ENCODE results near the gene BDH1.
"Not testable (repeated sequence)": the region's sequence is repeated elsewhere in the genome, so short reads cannot be mapped to it uniquely, and the experiment has no call there.

BDH1 gene

GRCh38 chr3:197595470-197596185, 39.9 kb upstream of the BDH1 start:
- peaks cover 40% of the 10 kb centered on the region for H3K4me1 ChIP-seq
- no peak overlapping the region for H3K4me3 ChIP-seq

GRCh38 chr3:197593046-197593380, 37.2 kb upstream of the BDH1 start:
- no peak overlapping the region for H3K9ac ChIP-seq
- H3K4me2 ChIP-seq = peak overlapping the region; percentile 71; the same call in 1 of the 2 replicates
- H4K20me1 ChIP-seq = no peaks in the 10 kb centered on the region
- H3K9me3 ChIP-seq = no peaks in the 10 kb centered on the region
- peaks cover 18% of the 10 kb centered on the region for H3K4me1 ChIP-seq
- H3K27me3 ChIP-seq = no peaks in the 10 kb centered on the region
- no peaks in the 10 kb centered on the region for H3K36me3 ChIP-seq
- H3K27ac ChIP-seq = no peak overlapping the region
- TF ChIP-seq Cebpa-rat (IDR thresholded peaks at IDR 0.05) = no peak
- no peak overlapping the region for H3K4me3 ChIP-seq

More at GRCh38 chr3:197595470-197596185, 39.9 kb upstream of the BDH1 start:
- Histone ChIP-seq H3K36me3 (no peaks in the 10 kb centered on the region), H3K4me2 (no peak overlapping the region), H3K27me3 (no peaks in the 10 kb centered on the region), H3K9ac (no peak overlapping the region), H3K27ac (no peak overlapping the region), H3K9me3 (no peaks in the 10 kb centered on the region), H4K20me1 (no peaks in the 10 kb centered on the region)
- TF ChIP-seq Cebpa-rat (IDR thresholded peaks at IDR 0.05) = no peak

GRCh38 chr3:197592361-197593045, 36.7 kb upstream of the BDH1 start:
- no peaks in the 10 kb centered on the region for H4K20me1 ChIP-seq
- peaks cover 18% of the 10 kb centered on the region for H3K4me1 ChIP-seq
- H3K36me3 ChIP-seq = no peaks in the 10 kb centered on the region
- H3K9me3 ChIP-seq = no peaks in the 10 kb centered on the region
- peak overlapping the region; percentile 71 for H3K4me2 ChIP-seq
- H3K27ac ChIP-seq = no peak overlapping the region
- TF ChIP-seq Cebpa-rat (IDR thresholded peaks at IDR 0.05) = no peak
- no peak overlapping the region for H3K9ac ChIP-seq
- H3K4me3 ChIP-seq = no peak overlapping the region
- H3K27me3 ChIP-seq = no peaks in the 10 kb centered on the region

- Histone ChIP-seq H3K9me3 (no peaks in the 10 kb centered on the region), H3K4me2 (peak overlapping the region; percentile 71), H3K36me3 (no peaks in the 10 kb centered on the region), H3K27ac (no peak overlapping the region), H3K4me3 (no peak overlapping the region), H4K20me1 (no peaks in the 10 kb centered on the region), H3K9ac (no peak overlapping the region), H3K27me3 (no peaks in the 10 kb centered on the region), H3K4me1 (peaks cover 18% of the 10 kb centered on the region)
- TF ChIP-seq Cebpa-rat (IDR thresholded peaks at IDR 0.05) = no peak
Observed at GRCh38 chr3:197591816-197592215, 36.0 kb upstream of the BDH1 start.

- Histone ChIP-seq H3K36me3 (no peaks in the 10 kb centered on the region), H4K20me1 (no peaks in the 10 kb centered on the region), H3K27ac (no peak overlapping the region), H3K4me3 (no peak overlapping the region), H3K4me1 (peaks cover 18% of the 10 kb centered on the region), H3K9me3 (no peaks in the 10 kb centered on the region), H3K9ac (no peak overlapping the region), H3K27me3 (no peaks in the 10 kb centered on the region), H3K4me2 (no peak overlapping the region)
- TF ChIP-seq Cebpa-rat (IDR thresholded peaks at IDR 0.05) = no peak
Observed at GRCh38 chr3:197590313-197590962, 34.7 kb upstream of the BDH1 start.

GRCh38 chr3:197589545-197589944, 33.8 kb upstream of the BDH1 start:
- Histone ChIP-seq H3K4me3 (no peak overlapping the region), H3K27me3 (no peaks in the 10 kb centered on the region), H3K9ac (no peak overlapping the region), H4K20me1 (no peaks in the 10 kb centered on the region), H3K4me1 (peaks cover 18% of the 10 kb centered on the region), H3K27ac (no peak overlapping the region), H3K9me3 (no peaks in the 10 kb centered on the region), H3K36me3 (no peaks in the 10 kb centered on the region), H3K4me2 (no peak overlapping the region)
- TF ChIP-seq Cebpa-rat (IDR thresholded peaks at IDR 0.05) = no peak

- not testable (repeated sequence) for H3K4me3 ChIP-seq, H3K4me1 ChIP-seq, H3K36me3 ChIP-seq, H3K27ac ChIP-seq, H3K9me3 ChIP-seq, H3K4me2 ChIP-seq, H3K27me3 ChIP-seq, H3K9ac ChIP-seq, H4K20me1 ChIP-seq
Observed at GRCh38 chr3:197586768-197587167, 31.0 kb upstream of the BDH1 start.

GRCh38 chr3:197586181-197586580, 30.4 kb upstream of the BDH1 start:
- Histone ChIP-seq H3K27ac (no peak overlapping the region), H3K9me3 (no peaks in the 10 kb centered on the region), H3K4me2 (no peak overlapping the region), H4K20me1 (no peaks in the 10 kb centered on the region), H3K9ac (no peak overlapping the region), H3K27me3 (no peaks in the 10 kb centered on the region), H3K4me1 (peaks cover 1% of the 10 kb centered on the region), H3K36me3 (no peaks in the 10 kb centered on the region), H3K4me3 (no peak overlapping the region)
- no peak for TF ChIP-seq Cebpa-rat (IDR thresholded peaks at IDR 0.05)

- no peaks in the 10 kb centered on the region for H3K36me3 ChIP-seq
- H3K9me3 ChIP-seq = no peaks in the 10 kb centered on the region
- no peaks in the 10 kb centered on the region for H3K4me1 ChIP-seq
- TF ChIP-seq Cebpa-rat (IDR thresholded peaks at IDR 0.05) = no peak
- H4K20me1 ChIP-seq = no peaks in the 10 kb centered on the region
- no peak overlapping the region for H3K4me3 ChIP-seq
- no peak overlapping the region for H3K4me2 ChIP-seq
- H3K27ac ChIP-seq = no peak overlapping the region
- H3K27me3 ChIP-seq = no peaks in the 10 kb centered on the region
- H3K9ac ChIP-seq = no peak overlapping the region
Observed at GRCh38 chr3:197584733-197585132, 29.0 kb upstream of the BDH1 start.

GRCh38 chr3:197583371-197583770, 27.6 kb upstream of the BDH1 start:
- no peak overlapping the region for H3K4me3 ChIP-seq
- H4K20me1 ChIP-seq = no peaks in the 10 kb centered on the region
- no peak overlapping the region for H3K4me2 ChIP-seq
- no peaks in the 10 kb centered on the region for H3K36me3 ChIP-seq
- H3K4me1 ChIP-seq = no peaks in the 10 kb centered on the region
- H3K27me3 ChIP-seq = no peaks in the 10 kb centered on the region
- no peak overlapping the region for H3K9ac ChIP-seq
- no peak overlapping the region for H3K27ac ChIP-seq
- H3K9me3 ChIP-seq = peaks cover 7% of the 10 kb centered on the region
- TF ChIP-seq Cebpa-rat (IDR thresholded peaks at IDR 0.05) = no peak
